ENCODE data around the gene CFAP126. TPM values are rescaled to one million over a fixed set of nuclear protein-coding genes. Genes with fewer than 3 reads are reported as not detected.

CFAP126 gene
- total RNA-seq, 1 donor from 2014 or later, result not detected

DNA sequence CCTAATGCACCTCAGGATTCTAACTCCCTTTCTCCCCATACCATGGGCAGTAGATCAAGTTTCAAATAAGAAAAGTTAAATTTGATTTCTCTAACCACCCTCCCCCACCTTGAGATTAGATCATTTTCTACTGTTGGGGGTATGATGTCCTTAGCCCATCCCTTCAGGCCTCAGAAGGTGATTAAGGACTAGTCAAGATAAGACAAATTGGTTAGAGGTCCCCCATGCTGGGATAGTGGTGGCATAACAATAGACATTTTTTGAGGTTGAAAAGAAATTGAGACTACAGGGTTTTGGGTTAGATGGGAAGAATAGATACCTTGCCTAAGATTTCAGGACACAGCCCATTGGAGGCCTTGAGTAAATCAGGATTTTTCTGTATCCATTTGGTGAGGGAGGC is 2.5 kb downstream of the CFAP126 start:
- Histone ChIP-seq H3K4me3 (ENCODE audit: insufficient read depth, low read depth, low read length) (no peak overlapping the region), H3K4me1 (ENCODE audit: insufficient read depth, low read length) (no peaks in the 10 kb centered on the region), H3K4me2 (ENCODE audit: low read length) (no peak overlapping the region), H3K79me2 (ENCODE audit: insufficient read depth, low read length) (no peaks in the 10 kb centered on the region), H3K36me3 (ENCODE audit: insufficient read depth, low read length) (peaks cover 8% of the 10 kb centered on the region), H3K27ac (ENCODE audit: low read depth, low read length) (no peak overlapping the region), H3K27me3 (ENCODE audit: insufficient read depth, low read length) (no peaks in the 10 kb centered on the region), H3K9me3 (ENCODE audit: insufficient read depth, low read depth, low read length) (no peaks in the 10 kb centered on the region), H3K9ac (ENCODE audit: low read length) (no peak overlapping the region), H4K20me1 (ENCODE audit: insufficient read depth, low read length) (no peaks in the 10 kb centered on the region), H2AFZ (ENCODE audit: low read depth, low read length) (no peak overlapping the region)
- no peaks in the 10 kb centered on the region for H3K27me3 Mint-ChIP-seq (ENCODE audit: low read depth, unreplicated experiment)
- DNase-seq (ENCODE audit: low read depth) (no peak), FAIRE-seq (no peak)
- no peaks in the 10 kb centered on the region for H3K4me1 Mint-ChIP-seq (ENCODE audit: low read depth, unreplicated experiment)
- no peak overlapping the region for H3K4me3 Mint-ChIP-seq (ENCODE audit: unreplicated experiment)
- H3K27ac Mint-ChIP-seq (ENCODE audit: unreplicated experiment), result no peak overlapping the region
- TF ChIP-seq EZH2 (IDR thresholded peaks at IDR 0.05; ENCODE audit: insufficient read depth, low read length), result no peak
- TF ChIP-seq, protein P1, sequence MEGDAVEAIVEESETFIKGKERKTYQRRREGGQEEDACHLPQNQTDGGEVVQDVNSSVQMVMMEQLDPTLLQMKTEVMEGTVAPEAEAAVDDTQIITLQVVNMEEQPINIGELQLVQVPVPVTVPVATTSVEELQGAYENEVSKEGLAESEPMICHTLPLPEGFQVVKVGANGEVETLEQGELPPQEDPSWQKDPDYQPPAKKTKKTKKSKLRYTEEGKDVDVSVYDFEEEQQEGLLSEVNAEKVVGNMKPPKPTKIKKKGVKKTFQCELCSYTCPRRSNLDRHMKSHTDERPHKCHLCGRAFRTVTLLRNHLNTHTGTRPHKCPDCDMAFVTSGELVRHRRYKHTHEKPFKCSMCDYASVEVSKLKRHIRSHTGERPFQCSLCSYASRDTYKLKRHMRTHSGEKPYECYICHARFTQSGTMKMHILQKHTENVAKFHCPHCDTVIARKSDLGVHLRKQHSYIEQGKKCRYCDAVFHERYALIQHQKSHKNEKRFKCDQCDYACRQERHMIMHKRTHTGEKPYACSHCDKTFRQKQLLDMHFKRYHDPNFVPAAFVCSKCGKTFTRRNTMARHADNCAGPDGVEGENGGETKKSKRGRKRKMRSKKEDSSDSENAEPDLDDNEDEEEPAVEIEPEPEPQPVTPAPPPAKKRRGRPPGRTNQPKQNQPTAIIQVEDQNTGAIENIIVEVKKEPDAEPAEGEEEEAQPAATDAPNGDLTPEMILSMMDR (IDR thresholded peaks at IDR 0.05; ENCODE audit: insufficient read depth, low read depth, low read length), result no peak
- H3K9me3 Mint-ChIP-seq (ENCODE audit: unreplicated experiment), result no peaks in the 10 kb centered on the region
- peaks cover 18% of the 10 kb centered on the region for H3K36me3 Mint-ChIP-seq (ENCODE audit: low read depth, unreplicated experiment)

DNA sequence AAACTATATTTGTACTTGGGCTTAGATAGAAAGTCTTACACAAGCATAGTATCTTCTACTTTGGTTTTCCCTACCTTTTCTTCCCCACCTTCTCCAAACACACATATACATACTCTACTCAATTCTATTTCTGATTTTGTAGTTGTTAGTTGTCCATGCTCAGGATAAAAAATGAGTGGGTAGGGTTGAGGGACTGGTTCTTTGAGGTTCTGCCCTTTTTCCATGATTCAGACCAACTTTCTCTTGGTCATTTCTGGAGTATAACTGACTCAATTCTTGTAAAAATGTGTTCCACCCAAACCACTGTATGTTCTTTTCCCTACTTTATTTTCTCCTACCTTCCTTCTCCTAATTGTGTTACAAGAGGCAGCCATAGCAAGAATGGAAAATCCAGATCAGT is 3.3 kb downstream of the CFAP126 start:
- Histone ChIP-seq H3K4me1 (ENCODE audit: insufficient read depth, low read length) (no peaks in the 10 kb centered on the region), H4K20me1 (ENCODE audit: insufficient read depth, low read length) (no peaks in the 10 kb centered on the region), H3K36me3 (ENCODE audit: insufficient read depth, low read length) (peaks cover 8% of the 10 kb centered on the region), H3K4me3 (ENCODE audit: insufficient read depth, low read depth, low read length) (no peak overlapping the region), H3K9ac (ENCODE audit: low read length) (no peak overlapping the region), H3K9me3 (ENCODE audit: insufficient read depth, low read depth, low read length) (no peaks in the 10 kb centered on the region), H3K27ac (ENCODE audit: low read depth, low read length) (no peak overlapping the region), H2AFZ (ENCODE audit: low read depth, low read length) (no peak overlapping the region), H3K79me2 (ENCODE audit: insufficient read depth, low read length) (no peaks in the 10 kb centered on the region), H3K4me2 (ENCODE audit: low read length) (no peak overlapping the region), H3K27me3 (ENCODE audit: insufficient read depth, low read length) (no peaks in the 10 kb centered on the region)
- H3K4me1 Mint-ChIP-seq (ENCODE audit: low read depth, unreplicated experiment), result no peaks in the 10 kb centered on the region
- no peaks in the 10 kb centered on the region for H3K27me3 Mint-ChIP-seq (ENCODE audit: low read depth, unreplicated experiment)
- peaks cover 18% of the 10 kb centered on the region for H3K36me3 Mint-ChIP-seq (ENCODE audit: low read depth, unreplicated experiment)
- FAIRE-seq (no peak), DNase-seq (ENCODE audit: low read depth) (no peak)
- TF ChIP-seq EZH2 (IDR thresholded peaks at IDR 0.05; ENCODE audit: insufficient read depth, low read length), result no peak
- no peak overlapping the region for H3K4me3 Mint-ChIP-seq (ENCODE audit: unreplicated experiment)
- no peak overlapping the region for H3K27ac Mint-ChIP-seq (ENCODE audit: unreplicated experiment)
- H3K9me3 Mint-ChIP-seq (ENCODE audit: unreplicated experiment), result no peaks in the 10 kb centered on the region

DNA sequence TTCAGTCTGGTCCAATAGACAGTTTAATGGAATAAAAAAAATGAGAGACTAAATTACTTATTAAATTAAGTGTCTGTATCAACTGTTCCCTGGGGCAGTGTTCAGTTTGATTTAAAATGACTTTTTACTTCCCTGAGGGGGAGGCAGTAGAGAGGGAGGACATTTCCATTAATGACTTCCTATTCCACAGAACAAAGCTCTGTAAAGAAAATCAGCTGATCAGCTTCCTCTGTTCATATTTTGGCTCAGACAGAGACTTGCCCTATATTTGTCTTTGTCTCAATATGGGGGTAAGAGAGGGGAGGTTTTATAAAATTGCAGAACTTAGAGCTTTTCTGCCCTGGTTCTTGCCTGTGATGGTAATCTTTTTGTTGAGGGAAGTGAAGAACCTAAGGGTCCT is 8.4 kb downstream of the CFAP126 start:
- no peak for FAIRE-seq
- H4K20me1 ChIP-seq (ENCODE audit: insufficient read depth, low read length), result no peaks in the 10 kb centered on the region
- Mint-ChIP-seq H3K27ac (ENCODE audit: unreplicated experiment) (no peak overlapping the region), H3K9me3 (ENCODE audit: unreplicated experiment) (no peaks in the 10 kb centered on the region), H3K4me1 (ENCODE audit: low read depth, unreplicated experiment) (no peaks in the 10 kb centered on the region), H3K36me3 (ENCODE audit: low read depth, unreplicated experiment) (peaks cover 17% of the 10 kb centered on the region), H3K27me3 (ENCODE audit: low read depth, unreplicated experiment) (no peaks in the 10 kb centered on the region), H3K4me3 (ENCODE audit: unreplicated experiment) (no peak overlapping the region)
- no peak overlapping the region for H3K9ac ChIP-seq (ENCODE audit: low read length)
- no peaks in the 10 kb centered on the region for H3K27me3 ChIP-seq (ENCODE audit: insufficient read depth, low read length)
- H3K4me1 ChIP-seq (ENCODE audit: insufficient read depth, low read length), result no peaks in the 10 kb centered on the region
- H3K36me3 ChIP-seq (ENCODE audit: insufficient read depth, low read length), result no peaks in the 10 kb centered on the region
- DNase-seq (ENCODE audit: low read depth), result no peak
- H3K4me3 ChIP-seq (ENCODE audit: insufficient read depth, low read depth, low read length), result no peak overlapping the region
- H3K27ac ChIP-seq (ENCODE audit: low read depth, low read length), result no peak overlapping the region
- TF ChIP-seq EZH2 (IDR thresholded peaks at IDR 0.05; ENCODE audit: insufficient read depth, low read length), result no peak
- TF ChIP-seq, protein P1 (IDR thresholded peaks at IDR 0.05; ENCODE audit: insufficient read depth, low read depth, low read length), result no peak
- H2AFZ ChIP-seq (ENCODE audit: low read depth, low read length), result no peak overlapping the region
- H3K79me2 ChIP-seq (ENCODE audit: insufficient read depth, low read length), result no peaks in the 10 kb centered on the region
- no peak overlapping the region for H3K4me2 ChIP-seq (ENCODE audit: low read length)
- H3K9me3 ChIP-seq (ENCODE audit: insufficient read depth, low read depth, low read length), result no peaks in the 10 kb centered on the region

Data from astrocyte (in vitro differentiated cells and primary cell).